WTC11 (cell line): ENCODE data around the gene HMX3. TPM values are rescaled to one million over a fixed set of nuclear protein-coding genes. Genes with fewer than 3 reads are reported as not detected.

ENCODE experiments used
- ATAC-seq: fragments of 200-7000 bp; cut with Tn5 transposase; 2 replicates; pipeline ENCODE4 v1.10.0; 2021; ENCODE audit warnings: mild to moderate bottlenecking, moderate library complexity
- CTCF ChIA-PET: fragments of 300-600 bp; sonication (Branson Sonifier 250); formaldehyde crosslinking; loops from one replicate; lab custom pipeline; 2021; ENCODE audit warnings: antibody characterized with exemption; lab: Charles Lee
- POLR2A ChIA-PET: fragments of 350-600 bp; sonication (Branson Sonifier 250); formaldehyde crosslinking; loops from one replicate; lab custom pipeline; 2021; ENCODE audit warnings: antibody characterized with exemption; lab: Charles Lee
- DNase-seq: peaks from one replicate; pipeline ENCODE4 v3.0.0; 2021; ENCODE audit warnings: low spot score
- H3K27ac Mint-ChIP-seq: 2 replicates; pipeline ENCODE4 v1.8.0; 2021; ENCODE audit warnings: mixed read lengths
- H3K27me3 Mint-ChIP-seq: 2 replicates; pipeline ENCODE4 v1.8.0; 2021; ENCODE audit warnings: low read depth, mild to moderate bottlenecking, moderate library complexity, mixed read lengths
- H3K36me3 Mint-ChIP-seq: 2 replicates; pipeline ENCODE4 v1.8.0; 2021; ENCODE audit warnings: mixed read lengths
- H3K4me1 Mint-ChIP-seq: 2 replicates; pipeline ENCODE4 v1.8.0; 2022; ENCODE audit warnings: mixed read lengths
- H3K4me3 Mint-ChIP-seq: 2 replicates; pipeline ENCODE4 v1.8.0; 2021; ENCODE audit warnings: mild to moderate bottlenecking, moderate library complexity, mixed read lengths
- H3K9me3 Mint-ChIP-seq: 2 replicates; pipeline ENCODE4 v1.8.0; 2021; ENCODE audit warnings: mixed read lengths
- CBFB ChIP-seq: sonication (generic); formaldehyde crosslinking; IDR thresholded peaks from 2 replicates; pipeline ENCODE4 v1.8.1; 2022; ENCODE audit warnings: mild to moderate bottlenecking, low read depth, missing genetic modification reagents
- ESRRA ChIP-seq: sonication (generic); formaldehyde crosslinking; IDR thresholded peaks from 2 replicates; pipeline ENCODE4 v1.8.1; 2022; ENCODE audit warnings: mild to moderate bottlenecking, missing genetic modification reagents, borderline replicate concordance
- ETV6 ChIP-seq: sonication (generic); formaldehyde crosslinking; IDR thresholded peaks from 2 replicates; pipeline ENCODE4 v1.8.1; 2022; ENCODE audit warnings: mild to moderate bottlenecking, missing genetic modification reagents
- FOXP1 ChIP-seq: sonication (generic); formaldehyde crosslinking; IDR thresholded peaks from 2 replicates; pipeline ENCODE4 v1.8.0; 2022; ENCODE audit warnings: missing genetic modification reagents, mild to moderate bottlenecking, moderate library complexity, borderline replicate concordance
- GABPB1 ChIP-seq: sonication (generic); formaldehyde crosslinking; IDR thresholded peaks from 2 replicates; pipeline ENCODE4 v1.8.1; 2023; ENCODE audit warnings: mild to moderate bottlenecking, missing genetic modification reagents
- GRHL2 ChIP-seq: fragments of 250-450 bp; sonication (Bioruptor Pico); IDR thresholded peaks from 2 replicates; pipeline ENCODE4 v1.8.0; 2022; ENCODE audit warnings: mild to moderate bottlenecking, moderate library complexity; ENCODE audit not compliant: insufficient replicate concordance, severe bottlenecking
- HMGA2 ChIP-seq: fragments of 250-450 bp; sonication (Bioruptor Pico); IDR thresholded peaks from 2 replicates; pipeline ENCODE4 v1.4.0; 2021; ENCODE audit warnings: mild to moderate bottlenecking, moderate library complexity
- KAT7 ChIP-seq: sonication (generic); formaldehyde crosslinking; IDR thresholded peaks from 2 replicates; pipeline ENCODE4 v1.8.1; 2023; ENCODE audit warnings: missing genetic modification reagents, mild to moderate bottlenecking, borderline replicate concordance
- NR3C1 ChIP-seq: sonication (generic); formaldehyde crosslinking; conservative IDR thresholded peaks from 2 replicates; pipeline ENCODE4 v1.8.1; 2023; ENCODE audit warnings: low read depth, mild to moderate bottlenecking, missing genetic modification reagents
- RORB ChIP-seq: fragments of 250-450 bp; sonication (Bioruptor Pico); IDR thresholded peaks from 2 replicates; pipeline ENCODE4 v1.9.0; 2021; ENCODE audit warnings: mild to moderate bottlenecking
- TEAD1 ChIP-seq: sonication (generic); formaldehyde crosslinking; IDR thresholded peaks from 2 replicates; pipeline ENCODE4 v1.8.0; 2022; ENCODE audit warnings: mild to moderate bottlenecking, missing genetic modification reagents
- TP53 ChIP-seq: sonication (generic); formaldehyde crosslinking; IDR thresholded peaks from 2 replicates; pipeline ENCODE4 v1.8.1; 2023; ENCODE audit warnings: mild to moderate bottlenecking, missing genetic modification reagents
- ZBTB21 ChIP-seq: sonication (generic); formaldehyde crosslinking; IDR thresholded peaks from 2 replicates; pipeline ENCODE4 v1.8.1; 2023; ENCODE audit warnings: mild to moderate bottlenecking, missing genetic modification reagents, borderline replicate concordance
- ZNF121 ChIP-seq: sonication (generic); formaldehyde crosslinking; IDR thresholded peaks from 2 replicates; pipeline ENCODE4 v1.8.0; 2023; ENCODE audit warnings: missing genetic modification reagents
- ZNF219 ChIP-seq: sonication (generic); formaldehyde crosslinking; IDR thresholded peaks from 2 replicates; pipeline ENCODE4 v1.8.0; 2023; ENCODE audit warnings: missing genetic modification reagents, mild to moderate bottlenecking, borderline replicate concordance
- ZNF232 ChIP-seq: sonication (generic); formaldehyde crosslinking; IDR thresholded peaks from 2 replicates; pipeline ENCODE4 v1.8.0; 2022; ENCODE audit warnings: mild to moderate bottlenecking, missing genetic modification reagents
- ZNF416 ChIP-seq: fragments of 250-450 bp; sonication (Bioruptor Pico); IDR thresholded peaks from 2 replicates; pipeline ENCODE4 v1.9.0; 2021; ENCODE audit warnings: mild to moderate bottlenecking, inconsistent platforms
- total RNA-seq: library from RNA; stranded (reverse); gene quantifications from 3 replicates; pipeline ENCODE4 v1.2.3, GENCODE V29; 2021
- TF ChIP-seq, protein P1 (sequence below): sonication (generic); formaldehyde crosslinking; IDR thresholded peaks from 2 replicates; pipeline ENCODE4 v1.8.1; 2023; ENCODE audit warnings: mild to moderate bottlenecking, moderate library complexity, missing genetic modification reagents
- TF ChIP-seq, protein P2 (sequence below): fragments of 250-450 bp; sonication (Bioruptor Pico); IDR thresholded peaks from 2 replicates; pipeline ENCODE4 v2.1.2; 2022; ENCODE audit warnings: mild to moderate bottlenecking, moderate library complexity
- TF ChIP-seq, protein P3 (sequence below): fragments of 200-600 bp; IDR thresholded peaks from 2 replicates; pipeline ENCODE4 v1.8.0; 2022; ENCODE audit warnings: antibody characterized with exemption
- TF ChIP-seq, protein P4 (sequence below): sonication (generic); formaldehyde crosslinking; conservative IDR thresholded peaks from 2 replicates; pipeline ENCODE4 v1.8.1; 2023; ENCODE audit warnings: mild to moderate bottlenecking, low read depth, missing genetic modification reagents, moderate library complexity

HMX3 gene
- total RNA-seq, 1 experiment from 2014 or later, result not detected

DNA sequence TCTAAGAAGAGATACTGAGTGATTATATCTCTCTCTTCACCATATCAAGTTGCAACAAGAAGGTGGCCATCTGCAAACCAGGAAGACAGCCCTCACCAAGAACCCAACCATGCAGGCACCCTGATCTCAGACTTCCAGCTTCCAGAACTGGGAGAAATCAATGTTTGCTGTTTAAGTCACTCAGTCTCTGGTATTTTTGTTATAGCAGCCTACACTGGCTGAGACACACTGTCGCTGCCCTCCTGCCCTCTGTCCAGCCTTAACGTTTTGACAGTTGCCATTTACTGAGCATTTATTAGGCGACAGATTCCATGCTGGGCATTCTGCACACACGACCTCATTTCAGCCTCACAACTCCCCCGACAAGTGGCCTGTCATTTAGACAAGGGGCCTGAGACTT is 9.5 kb upstream of the HMX3 start (continued):
- no peak for TF ChIP-seq ZNF232 (CRISPR knock-in tag)
- no peak for TF ChIP-seq HMGA2 (CRISPR knock-in tag)
- no peak for TF ChIP-seq CBFB
- TF ChIP-seq FOXP1, result no peak

DNA sequence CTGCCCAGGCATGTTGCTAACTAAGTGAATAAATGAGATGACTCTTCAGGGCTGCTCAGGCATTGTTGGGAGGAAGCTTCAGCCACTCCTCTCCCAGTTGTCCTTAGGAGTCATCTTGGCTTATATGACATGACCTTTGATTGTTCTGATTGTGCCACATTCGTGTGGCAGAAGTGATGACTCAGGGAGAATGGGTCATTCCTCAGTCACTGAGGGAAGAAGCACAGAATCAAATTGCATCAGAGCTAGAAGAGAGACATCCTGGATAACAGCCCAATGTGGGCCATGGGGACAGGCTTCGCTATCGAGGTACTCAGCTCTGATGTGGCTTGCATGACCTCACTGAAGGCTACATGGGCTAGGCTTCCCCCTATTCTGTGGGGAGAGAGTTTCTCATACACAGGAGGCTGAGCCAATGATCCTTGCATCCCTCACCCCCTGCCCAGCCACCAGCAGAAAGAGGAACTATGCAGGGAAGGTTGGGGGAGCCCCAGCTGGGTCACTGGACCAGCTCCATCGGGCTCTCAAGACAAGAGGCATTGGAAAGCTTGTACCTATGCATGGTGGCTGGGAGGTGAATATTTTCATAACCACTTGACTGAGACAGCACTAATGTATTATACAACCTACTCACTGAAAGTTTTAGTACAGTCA is 6.0 kb upstream of the HMX3 start:
- Mint-ChIP-seq H3K27ac (no peak overlapping the region), H3K9me3 (peaks cover 6% of the 10 kb centered on the region), H3K36me3 (no peaks in the 10 kb centered on the region), H3K4me3 (no peak overlapping the region)
- POLR2A ChIA-PET, result no interaction called here
- TF ChIP-seq ZNF416 (CRISPR knock-in tag) (no peak), ZBTB21 (CRISPR knock-in tag) (no peak), RORB (CRISPR knock-in tag) (no peak), ESRRA (CRISPR knock-in tag) (no peak), ZNF232 (CRISPR knock-in tag) (no peak), ZNF219 (no peak), ETV6 (CRISPR knock-in tag) (no peak)
- TF ChIP-seq, protein P1, sequence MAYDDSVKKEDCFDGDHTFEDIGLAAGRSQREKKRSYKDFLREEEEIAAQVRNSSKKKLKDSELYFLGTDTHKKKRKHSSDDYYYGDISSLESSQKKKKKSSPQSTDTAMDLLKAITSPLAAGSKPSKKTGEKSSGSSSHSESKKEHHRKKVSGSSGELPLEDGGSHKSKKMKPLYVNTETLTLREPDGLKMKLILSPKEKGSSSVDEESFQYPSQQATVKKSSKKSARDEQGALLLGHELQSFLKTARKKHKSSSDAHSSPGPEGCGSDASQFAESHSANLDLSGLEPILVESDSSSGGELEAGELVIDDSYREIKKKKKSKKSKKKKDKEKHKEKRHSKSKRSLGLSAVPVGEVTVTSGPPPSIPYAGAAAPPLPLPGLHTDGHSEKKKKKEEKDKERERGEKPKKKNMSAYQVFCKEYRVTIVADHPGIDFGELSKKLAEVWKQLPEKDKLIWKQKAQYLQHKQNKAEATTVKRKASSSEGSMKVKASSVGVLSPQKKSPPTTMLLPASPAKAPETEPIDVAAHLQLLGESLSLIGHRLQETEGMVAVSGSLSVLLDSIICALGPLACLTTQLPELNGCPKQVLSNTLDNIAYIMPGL, result no peak
- TF ChIP-seq, protein P2, sequence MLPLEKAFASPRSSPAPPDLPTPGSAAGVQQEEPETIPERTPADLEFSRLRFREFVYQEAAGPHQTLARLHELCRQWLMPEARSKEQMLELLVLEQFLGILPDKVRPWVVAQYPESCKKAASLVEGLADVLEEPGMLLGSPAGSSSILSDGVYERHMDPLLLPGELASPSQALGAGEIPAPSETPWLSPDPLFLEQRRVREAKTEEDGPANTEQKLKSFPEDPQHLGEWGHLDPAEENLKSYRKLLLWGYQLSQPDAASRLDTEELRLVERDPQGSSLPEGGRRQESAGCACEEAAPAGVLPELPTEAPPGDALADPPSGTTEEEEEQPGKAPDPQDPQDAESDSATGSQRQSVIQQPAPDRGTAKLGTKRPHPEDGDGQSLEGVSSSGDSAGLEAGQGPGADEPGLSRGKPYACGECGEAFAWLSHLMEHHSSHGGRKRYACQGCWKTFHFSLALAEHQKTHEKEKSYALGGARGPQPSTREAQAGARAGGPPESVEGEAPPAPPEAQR (CRISPR knock-in tag), result no peak
- TF ChIP-seq, all 79 proteins: peak for 0
- CTCF ChIA-PET, result interaction anchor here (1.0 kb wide), 1 partner anchor 86 kb away, joined by 5 read pairs; no protein-coding TSS in a partner anchor
- ATAC-seq (no peak), DNase-seq (no peak)
- Mint-ChIP-seq H3K4me1 (peaks cover 25% of the 10 kb centered on the region), H3K27me3 (peaks cover 88% of the 10 kb centered on the region)

DNA sequence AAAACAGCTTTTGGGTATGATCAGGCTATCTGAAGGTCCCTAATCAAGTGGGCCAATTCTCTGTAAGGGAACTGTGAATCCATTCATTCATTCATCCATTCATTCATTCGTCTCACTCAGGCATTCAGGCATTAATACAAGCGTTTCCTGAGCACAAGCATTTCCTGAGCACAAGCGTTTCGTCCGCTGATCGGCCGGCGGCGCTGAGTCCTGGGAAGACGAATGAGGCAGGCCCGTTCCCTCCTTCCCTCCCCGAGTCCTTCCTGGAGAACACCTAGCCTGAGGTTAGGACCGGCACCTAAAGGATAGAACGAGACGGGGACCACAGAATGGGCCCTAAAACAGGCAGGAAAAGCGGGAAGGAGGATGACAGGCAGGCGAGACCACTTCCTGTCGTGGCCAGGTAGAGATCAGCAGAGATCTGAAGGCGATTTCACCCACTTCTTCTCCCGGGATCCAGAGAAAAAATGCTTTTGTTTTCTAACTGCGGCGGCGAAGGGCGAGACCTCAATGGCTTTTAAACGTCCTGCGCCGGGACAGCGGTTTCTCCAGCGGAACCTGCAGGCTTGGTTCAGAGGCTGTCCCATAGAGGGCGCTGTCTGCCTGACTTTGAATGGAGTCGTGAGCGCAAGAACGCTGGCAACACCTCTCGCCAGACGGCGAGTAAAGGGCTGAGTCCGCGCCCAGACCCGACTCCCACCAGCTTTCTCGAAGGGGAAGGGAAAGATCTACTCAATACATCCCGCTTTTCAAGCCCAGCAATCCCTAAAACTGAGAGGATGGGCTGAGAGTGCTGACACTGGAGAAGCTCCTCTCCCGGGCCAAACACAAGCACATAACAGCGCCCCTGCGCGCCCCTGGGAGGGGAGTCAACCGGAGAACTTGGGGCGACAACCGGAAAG is 2.9 kb upstream of the HMX3 start:
- Mint-ChIP-seq H3K4me3 (peak overlapping the region; percentile 75), H3K27me3 (peaks cover 95% of the 10 kb centered on the region), H3K36me3 (no peaks in the 10 kb centered on the region), H3K4me1 (peaks cover 24% of the 10 kb centered on the region), H3K9me3 (peaks cover 6% of the 10 kb centered on the region), H3K27ac (no peak overlapping the region)
- ATAC-seq (peak; percentile 54), DNase-seq (peak; percentile 96)
- CTCF ChIA-PET, result interaction anchor here (0.9 to 2.9 kb wide), 17 partner anchors 10 to 426 kb away, joined by 3 to 36 read pairs (median 4); partner anchors contain the start of gene BUB3
- POLR2A ChIA-PET, result interaction anchor here (1.0 kb wide), 1 partner anchor 17 kb away, joined by 3 read pairs; no protein-coding TSS in a partner anchor
- TF ChIP-seq, protein P1, result peak; percentile 85
- TF ChIP-seq TEAD1 (peak; percentile 73), NR3C1 (CRISPR knock-in tag) (0 out of 2 replicates have a peak, but pooled peaks have one; percentile 29), TP53 (CRISPR knock-in tag) (0 out of 2 replicates have a peak, but pooled peaks have one; percentile 21), GABPB1 (CRISPR knock-in tag) (no peak), KAT7 (CRISPR knock-in tag) (no peak), ZNF121 (CRISPR knock-in tag) (0 out of 2 replicates have a peak, but pooled peaks have one; percentile 53), GRHL2 (CRISPR knock-in tag) (no peak)
- TF ChIP-seq, protein P3, sequence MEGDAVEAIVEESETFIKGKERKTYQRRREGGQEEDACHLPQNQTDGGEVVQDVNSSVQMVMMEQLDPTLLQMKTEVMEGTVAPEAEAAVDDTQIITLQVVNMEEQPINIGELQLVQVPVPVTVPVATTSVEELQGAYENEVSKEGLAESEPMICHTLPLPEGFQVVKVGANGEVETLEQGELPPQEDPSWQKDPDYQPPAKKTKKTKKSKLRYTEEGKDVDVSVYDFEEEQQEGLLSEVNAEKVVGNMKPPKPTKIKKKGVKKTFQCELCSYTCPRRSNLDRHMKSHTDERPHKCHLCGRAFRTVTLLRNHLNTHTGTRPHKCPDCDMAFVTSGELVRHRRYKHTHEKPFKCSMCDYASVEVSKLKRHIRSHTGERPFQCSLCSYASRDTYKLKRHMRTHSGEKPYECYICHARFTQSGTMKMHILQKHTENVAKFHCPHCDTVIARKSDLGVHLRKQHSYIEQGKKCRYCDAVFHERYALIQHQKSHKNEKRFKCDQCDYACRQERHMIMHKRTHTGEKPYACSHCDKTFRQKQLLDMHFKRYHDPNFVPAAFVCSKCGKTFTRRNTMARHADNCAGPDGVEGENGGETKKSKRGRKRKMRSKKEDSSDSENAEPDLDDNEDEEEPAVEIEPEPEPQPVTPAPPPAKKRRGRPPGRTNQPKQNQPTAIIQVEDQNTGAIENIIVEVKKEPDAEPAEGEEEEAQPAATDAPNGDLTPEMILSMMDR, result peak; percentile 90
- TF ChIP-seq, protein P4, sequence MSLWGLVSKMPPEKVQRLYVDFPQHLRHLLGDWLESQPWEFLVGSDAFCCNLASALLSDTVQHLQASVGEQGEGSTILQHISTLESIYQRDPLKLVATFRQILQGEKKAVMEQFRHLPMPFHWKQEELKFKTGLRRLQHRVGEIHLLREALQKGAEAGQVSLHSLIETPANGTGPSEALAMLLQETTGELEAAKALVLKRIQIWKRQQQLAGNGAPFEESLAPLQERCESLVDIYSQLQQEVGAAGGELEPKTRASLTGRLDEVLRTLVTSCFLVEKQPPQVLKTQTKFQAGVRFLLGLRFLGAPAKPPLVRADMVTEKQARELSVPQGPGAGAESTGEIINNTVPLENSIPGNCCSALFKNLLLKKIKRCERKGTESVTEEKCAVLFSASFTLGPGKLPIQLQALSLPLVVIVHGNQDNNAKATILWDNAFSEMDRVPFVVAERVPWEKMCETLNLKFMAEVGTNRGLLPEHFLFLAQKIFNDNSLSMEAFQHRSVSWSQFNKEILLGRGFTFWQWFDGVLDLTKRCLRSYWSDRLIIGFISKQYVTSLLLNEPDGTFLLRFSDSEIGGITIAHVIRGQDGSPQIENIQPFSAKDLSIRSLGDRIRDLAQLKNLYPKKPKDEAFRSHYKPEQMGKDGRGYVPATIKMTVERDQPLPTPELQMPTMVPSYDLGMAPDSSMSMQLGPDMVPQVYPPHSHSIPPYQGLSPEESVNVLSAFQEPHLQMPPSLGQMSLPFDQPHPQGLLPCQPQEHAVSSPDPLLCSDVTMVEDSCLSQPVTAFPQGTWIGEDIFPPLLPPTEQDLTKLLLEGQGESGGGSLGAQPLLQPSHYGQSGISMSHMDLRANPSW, result peak; percentile 69; the same call in 1 of the 2 replicates
